Upper lobe of left lung (tissue), 4 donors: ENCODE measurements around the gene CNPY1.

ENCODE experiments used
- CTCF ChIP-seq, 6 experiments: fragments of 450-650 bp in 4 of 6; fragments of 200-600 bp in 2 of 6; sonication (generic) in 2 of 6; IDR thresholded peaks; one replicate each; pipeline ENCODE4 v1.5.1; 2016 to 2019; ENCODE audit warnings: antibody characterized with exemption in 6 of 6
- POLR2A ChIP-seq, 4 donors: fragments of 450-650 bp; IDR thresholded peaks; one replicate each; pipeline ENCODE4 v1.5.1; 2016 to 2017; ENCODE audit warnings: antibody characterized with exemption in 4 of 4, mild to moderate bottlenecking in 2 of 4
- POLR2AphosphoS5 ChIP-seq, 2 donors: sonication (generic); formaldehyde crosslinking; IDR thresholded peaks; one replicate each; pipeline ENCODE4 v1.5.1; 2017; ENCODE audit warnings: antibody characterized with exemption in 2 of 2

GRCh38 chr7:155594163-155594732, 47.9 kb upstream of the CNPY1 start:
- no peak for TF ChIP-seq CTCF (IDR thresholded peaks at IDR 0.05)
- TF ChIP-seq POLR2AphosphoS5 (IDR thresholded peaks at IDR 0.05) = no peak
- TF ChIP-seq POLR2A (IDR thresholded peaks at IDR 0.05) = no peak
